Astrocyte (in vitro differentiated cells and primary cell): Measurements from ENCODE around the gene CDRT15. TPM values are rescaled to one million over a fixed set of nuclear protein-coding genes. Genes with fewer than 3 reads are reported as not detected.

ENCODE experiments used
- DNase-seq: peaks from one replicate; pipeline ENCODE4 v3.0.0-alpha.2; 2010; ENCODE audit warnings: low read depth
- FAIRE-seq: peaks from 2 replicates; lab custom pipeline; 2011; peaks lifted over from hg19 to GRCh38; lab: Jason Lieb, UNC
- H2AFZ ChIP-seq: 2 replicates; pipeline ENCODE4 v1.6.0; 2012; ENCODE audit warnings: low read depth, low read length, inconsistent platforms
- H3K27ac ChIP-seq: 2 replicates; pipeline ENCODE4 v1.5.1; 2011; ENCODE audit warnings: low read depth, low read length, inconsistent platforms
- H3K27me3 ChIP-seq: 2 replicates; pipeline ENCODE4 v1.6.0; 2011; ENCODE audit warnings: low read length, inconsistent platforms; ENCODE audit not compliant: insufficient read depth
- H3K36me3 ChIP-seq: 2 replicates; pipeline ENCODE4 v1.5.1; 2011; ENCODE audit warnings: low read length, inconsistent platforms; ENCODE audit not compliant: insufficient read depth
- H3K4me1 ChIP-seq: 2 replicates; pipeline ENCODE4 v1.5.1; 2011; ENCODE audit warnings: low read length, inconsistent platforms; ENCODE audit not compliant: insufficient read depth
- H3K4me2 ChIP-seq: 2 replicates; pipeline ENCODE4 v1.6.0; 2012; ENCODE audit warnings: low read length, inconsistent platforms
- H3K4me3 ChIP-seq: 2 replicates; pipeline ENCODE4 v1.5.1; 2011; ENCODE audit warnings: low read depth, mild to moderate bottlenecking, low read length, inconsistent platforms; ENCODE audit not compliant: insufficient read depth
- H3K79me2 ChIP-seq: 2 replicates; pipeline ENCODE4 v1.6.0; 2012; ENCODE audit warnings: mild to moderate bottlenecking, low read length, inconsistent platforms; ENCODE audit not compliant: insufficient read depth
- H3K9ac ChIP-seq: 2 replicates; pipeline ENCODE4 v1.6.0; 2012; ENCODE audit warnings: mild to moderate bottlenecking, low read length, inconsistent platforms
- H3K9me3 ChIP-seq: 2 replicates; pipeline ENCODE4 v1.5.1; 2012; ENCODE audit warnings: low read depth, mild to moderate bottlenecking, low read length, inconsistent platforms; ENCODE audit not compliant: insufficient read depth
- H4K20me1 ChIP-seq: 2 replicates; pipeline ENCODE4 v1.6.0; 2012; ENCODE audit warnings: low read length, inconsistent platforms; ENCODE audit not compliant: insufficient read depth
- H3K27ac Mint-ChIP-seq: one replicate; pipeline ENCODE4 v1.8.0; 2021; ENCODE audit warnings: mild to moderate bottlenecking, mixed read lengths; ENCODE audit not compliant: unreplicated experiment
- H3K27me3 Mint-ChIP-seq: one replicate; pipeline ENCODE4 v1.8.0; 2021; ENCODE audit warnings: low read depth, mixed read lengths; ENCODE audit not compliant: unreplicated experiment
- H3K36me3 Mint-ChIP-seq: one replicate; pipeline ENCODE4 v1.8.0; 2021; ENCODE audit warnings: low read depth, mixed read lengths; ENCODE audit not compliant: unreplicated experiment
- H3K4me1 Mint-ChIP-seq: one replicate; pipeline ENCODE4 v1.8.0; 2021; ENCODE audit warnings: low read depth, mixed read lengths; ENCODE audit not compliant: unreplicated experiment
- H3K4me3 Mint-ChIP-seq: one replicate; pipeline ENCODE4 v1.8.0; 2021; ENCODE audit warnings: mild to moderate bottlenecking, moderate library complexity, mixed read lengths; ENCODE audit not compliant: unreplicated experiment
- H3K9me3 Mint-ChIP-seq: one replicate; pipeline ENCODE4 v1.8.0; 2021; ENCODE audit warnings: mild to moderate bottlenecking, mixed read lengths; ENCODE audit not compliant: unreplicated experiment
- EZH2 ChIP-seq: IDR thresholded peaks from 2 replicates; pipeline ENCODE4 v1.6.1; 2012; ENCODE audit warnings: mild to moderate bottlenecking, low read length, inconsistent platforms; ENCODE audit not compliant: insufficient read depth
- total RNA-seq: library from RNA; stranded (reverse); gene quantifications from 2 replicates; pipeline ENCODE4 v1.2.1, GENCODE V29; 2021
- TF ChIP-seq, protein P1 (sequence below): IDR thresholded peaks from 2 replicates; pipeline ENCODE4 v1.5.1; 2011; ENCODE audit warnings: low read depth, mild to moderate bottlenecking, inconsistent platforms, low read length, moderate library complexity; ENCODE audit not compliant: insufficient read depth

Gene CDRT15
- total RNA-seq, 1 donor from 2014 or later = not detected

DNA sequence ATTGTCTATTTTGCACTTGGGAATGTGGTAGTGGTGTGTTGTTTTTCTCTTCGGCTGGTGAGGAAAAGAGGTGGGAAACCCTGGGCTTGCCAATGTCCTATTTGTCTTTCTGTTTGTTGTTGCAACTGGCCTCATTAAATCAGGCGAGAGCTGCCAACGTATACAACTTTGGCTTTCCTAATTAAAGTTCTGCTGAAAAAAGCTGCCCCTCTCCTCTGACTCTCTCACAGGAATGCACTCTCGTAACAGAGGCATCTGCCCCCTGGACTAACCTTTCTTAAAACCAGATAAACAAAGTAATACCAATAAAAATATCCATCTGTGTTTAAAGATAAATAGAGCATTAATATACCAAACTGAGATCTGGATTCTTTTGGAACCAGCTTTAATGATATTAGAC is 7.8 kb downstream of the CDRT15 start:
- Histone ChIP-seq H3K4me1 (no peaks in the 10 kb centered on the region), H3K36me3 (no peaks in the 10 kb centered on the region), H3K9ac (no peak overlapping the region), H4K20me1 (no peaks in the 10 kb centered on the region), H3K4me2 (no peak overlapping the region), H3K9me3 (no peaks in the 10 kb centered on the region), H3K4me3 (no peak overlapping the region), H3K79me2 (no peaks in the 10 kb centered on the region), H3K27ac (no peak overlapping the region), H3K27me3 (no peaks in the 10 kb centered on the region), H2AFZ (no peak overlapping the region)
- no peak for DNase-seq
- Mint-ChIP-seq H3K27me3 (no peaks in the 10 kb centered on the region), H3K4me3 (no peak overlapping the region), H3K36me3 (peaks cover 4% of the 10 kb centered on the region), H3K9me3 (peaks cover 6% of the 10 kb centered on the region), H3K4me1 (peaks cover 8% of the 10 kb centered on the region), H3K27ac (peak overlapping the region; percentile 48)
- no peak for TF ChIP-seq EZH2
- TF ChIP-seq, protein P1, sequence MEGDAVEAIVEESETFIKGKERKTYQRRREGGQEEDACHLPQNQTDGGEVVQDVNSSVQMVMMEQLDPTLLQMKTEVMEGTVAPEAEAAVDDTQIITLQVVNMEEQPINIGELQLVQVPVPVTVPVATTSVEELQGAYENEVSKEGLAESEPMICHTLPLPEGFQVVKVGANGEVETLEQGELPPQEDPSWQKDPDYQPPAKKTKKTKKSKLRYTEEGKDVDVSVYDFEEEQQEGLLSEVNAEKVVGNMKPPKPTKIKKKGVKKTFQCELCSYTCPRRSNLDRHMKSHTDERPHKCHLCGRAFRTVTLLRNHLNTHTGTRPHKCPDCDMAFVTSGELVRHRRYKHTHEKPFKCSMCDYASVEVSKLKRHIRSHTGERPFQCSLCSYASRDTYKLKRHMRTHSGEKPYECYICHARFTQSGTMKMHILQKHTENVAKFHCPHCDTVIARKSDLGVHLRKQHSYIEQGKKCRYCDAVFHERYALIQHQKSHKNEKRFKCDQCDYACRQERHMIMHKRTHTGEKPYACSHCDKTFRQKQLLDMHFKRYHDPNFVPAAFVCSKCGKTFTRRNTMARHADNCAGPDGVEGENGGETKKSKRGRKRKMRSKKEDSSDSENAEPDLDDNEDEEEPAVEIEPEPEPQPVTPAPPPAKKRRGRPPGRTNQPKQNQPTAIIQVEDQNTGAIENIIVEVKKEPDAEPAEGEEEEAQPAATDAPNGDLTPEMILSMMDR = no peak
- FAIRE-seq = no peak

DNA sequence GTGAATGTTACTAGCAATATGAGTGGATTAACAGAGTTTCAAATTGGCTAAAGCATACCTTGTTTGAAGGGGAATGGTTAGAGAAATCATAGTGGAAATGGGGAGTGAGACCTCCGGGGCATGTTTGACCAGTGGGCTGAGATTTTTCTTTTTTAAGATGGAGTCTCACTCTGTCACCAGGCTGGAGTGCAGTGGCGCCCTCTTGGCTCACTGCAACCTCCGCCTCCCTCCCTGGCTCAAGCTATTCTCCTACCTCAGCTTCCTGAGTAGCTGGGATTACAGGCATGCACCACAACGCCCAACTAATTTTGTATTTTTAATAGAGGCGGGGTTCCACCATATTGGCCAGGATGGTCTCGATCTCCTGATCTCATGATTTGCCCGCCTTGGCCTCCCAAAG is 9.6 kb downstream of the CDRT15 start:
- Mint-ChIP-seq H3K4me1 (peaks cover 8% of the 10 kb centered on the region), H3K36me3 (peaks cover 4% of the 10 kb centered on the region), H3K9me3 (peaks cover 7% of the 10 kb centered on the region), H3K27me3 (no peaks in the 10 kb centered on the region), H3K4me3 (no peak overlapping the region), H3K27ac (no peak overlapping the region)
- FAIRE-seq = no peak
- Histone ChIP-seq H3K27me3 (no peaks in the 10 kb centered on the region), H3K4me1 (no peaks in the 10 kb centered on the region), H3K4me2 (no peak overlapping the region), H3K9ac (no peak overlapping the region), H3K79me2 (no peaks in the 10 kb centered on the region), H2AFZ (no peak overlapping the region), H3K27ac (no peak overlapping the region), H3K4me3 (no peak overlapping the region), H4K20me1 (no peaks in the 10 kb centered on the region), H3K36me3 (no peaks in the 10 kb centered on the region), H3K9me3 (no peaks in the 10 kb centered on the region)
- DNase-seq = no peak
- TF ChIP-seq, protein P1 = no peak
- TF ChIP-seq EZH2 = no peak

DNA sequence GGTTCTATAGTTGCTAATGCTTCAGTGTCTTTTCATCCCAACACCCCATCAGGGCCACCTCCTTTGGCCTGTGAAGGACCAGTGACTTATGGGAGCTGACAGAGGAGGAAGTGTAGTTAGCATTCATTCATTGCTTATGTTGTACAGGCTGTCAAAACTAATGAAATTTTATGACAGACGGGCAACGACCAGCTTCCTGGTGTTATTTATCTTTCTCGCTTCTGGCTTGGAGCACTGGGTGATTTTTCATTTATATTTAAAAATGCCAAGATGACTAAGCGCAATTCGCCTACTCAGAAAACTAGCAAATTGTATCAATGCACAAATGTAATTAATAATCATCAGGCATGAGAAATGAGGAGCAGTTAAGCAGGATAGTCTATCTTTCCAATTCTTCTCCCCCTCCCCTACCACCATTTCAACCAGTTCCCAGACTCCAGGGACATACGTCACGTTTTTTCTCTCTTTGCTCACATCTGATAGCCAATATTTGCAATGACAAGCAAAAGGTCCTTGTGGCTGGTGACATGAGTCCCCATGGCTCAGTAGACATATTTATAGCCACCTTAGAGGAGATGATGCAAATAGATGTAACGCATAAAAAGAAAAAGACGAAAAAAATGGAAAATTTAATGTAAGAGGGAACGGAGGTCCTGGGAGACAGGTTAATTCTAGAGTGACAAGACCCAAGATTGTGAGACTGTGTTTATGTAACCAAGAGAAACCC is 11.2 kb downstream of the CDRT15 start:
- Histone ChIP-seq H3K27me3 (no peaks in the 10 kb centered on the region), H3K9me3 (no peaks in the 10 kb centered on the region), H2AFZ (no peak overlapping the region), H3K4me3 (no peak overlapping the region), H3K4me2 (no peak overlapping the region), H4K20me1 (no peaks in the 10 kb centered on the region), H3K36me3 (no peaks in the 10 kb centered on the region), H3K27ac (no peak overlapping the region), H3K4me1 (no peaks in the 10 kb centered on the region), H3K9ac (no peak overlapping the region), H3K79me2 (no peaks in the 10 kb centered on the region)
- Mint-ChIP-seq H3K27me3 (no peaks in the 10 kb centered on the region), H3K9me3 (peaks cover 7% of the 10 kb centered on the region), H3K36me3 (peaks cover 4% of the 10 kb centered on the region), H3K27ac (no peak overlapping the region), H3K4me3 (no peak overlapping the region), H3K4me1 (peaks cover 5% of the 10 kb centered on the region)
- TF ChIP-seq EZH2 = no peak
- TF ChIP-seq, protein P1 = no peak
- FAIRE-seq (no peak), DNase-seq (no peak)
